HCT116 (cell line): ENCODE results near the gene ATG9A. TPM values are rescaled to one million over a fixed set of nuclear protein-coding genes. Genes with fewer than 3 reads are reported as not detected.

Experiments used
- ATAC-seq: fragments of 200-7000 bp; cut with Tn5 transposase; 2 replicates; pipeline ENCODE4 v1.9.1; 2020; ENCODE audit warnings: mild to moderate bottlenecking, moderate library complexity
- BruUV-seq: library from RNA; stranded (reverse); fragments of 400-500 nt; replicated peaks from 2 replicates; lab custom pipeline; 2021; lab: Mats Ljungman, UMichigan
- CTCF ChIA-PET: fragments of 300-600 bp; sonication (Branson Sonifier 250); formaldehyde crosslinking; loops from one replicate; lab custom pipeline; 2021; ENCODE audit warnings: antibody characterized with exemption; lab: Charles Lee
- POLR2A ChIA-PET: fragments of 300-600, 350-600 bp; sonication (Branson Sonifier 250); formaldehyde crosslinking; loops from one replicate; lab custom pipeline; 2021; ENCODE audit warnings: antibody characterized with exemption; lab: Charles Lee
- RAD21 ChIA-PET, 2 experiments: fragments of 300-600 bp; sonication (Branson Sonifier 250); formaldehyde crosslinking; loops; one replicate each; lab custom pipeline; 2023; ENCODE audit warnings: low total read pairs in 2 of 2; ENCODE audit not compliant: uncharacterized antibody in 2 of 2, unreplicated experiment in 2 of 2, low non-redundant PET in 1 of 2; lab: Charles Lee
- DNase-seq: peaks from one replicate; pipeline ENCODE4 v3.0.0-alpha.2; 2010; ENCODE audit warnings: low read depth, low spot score
- H2AFZ ChIP-seq: fragments of 200-600 bp; shearing (Covaris generic), sonication (generic); 2 replicates; pipeline ENCODE4 v1.6.1; 2017; ENCODE audit warnings: low read depth, mixed run types, mixed read lengths, antibody characterized with exemption, low read length; ENCODE audit not compliant: poor library complexity, severe bottlenecking
- H3K27ac ChIP-seq: 2 replicates; pipeline ENCODE4 v1.5.1; 2012; ENCODE audit warnings: low read depth, low read length
- H3K27me3 ChIP-seq: fragments of 200-600 bp; sonication (generic); 2 replicates; pipeline ENCODE4 v1.6.1; 2016; ENCODE audit warnings: mixed run types, low read length, mixed read lengths; ENCODE audit not compliant: insufficient read depth
- H3K36me3 ChIP-seq, 2 experiments: fragments of 200-500 bp in 1 of 2; fragments of 200-600 bp in 1 of 2; sonication (Bioruptor generic) in 1 of 2; sonication (generic) in 1 of 2; 2 replicates each; pipeline versions ENCODE4 v1.5.1 to v1.6.1; 2014 to 2016; ENCODE audit warnings: low read length in 2 of 2, inconsistent platforms in 1 of 2, mixed read lengths in 1 of 2, mixed run types in 1 of 2; ENCODE audit not compliant: insufficient read depth in 2 of 2, control insufficient read depth in 1 of 2
- H3K4me1 ChIP-seq, 2 experiments: fragments of 200-600 bp in 1 of 2; sonication (generic) in 1 of 2; 2 replicates each; pipeline versions ENCODE4 v1.5.1 to v1.6.1; 2012 to 2017; ENCODE audit warnings: low read length in 2 of 2, inconsistent platforms in 1 of 2, mild to moderate bottlenecking in 1 of 2, mixed read lengths in 1 of 2, mixed run types in 1 of 2, moderate library complexity in 1 of 2; ENCODE audit not compliant: insufficient read depth in 2 of 2, control insufficient read depth in 1 of 2
- H3K4me2 ChIP-seq: fragments of 200-600 bp; sonication (generic); 2 replicates; pipeline ENCODE4 v1.6.1; 2017; ENCODE audit warnings: mixed run types, low read length, mixed read lengths
- H3K4me3 ChIP-seq, 2 experiments: fragments of 200-600 bp in 1 of 2; sonication (generic) in 1 of 2; replicated peaks in 1 of 2; 2 replicates each; pipeline ENCODE4 v1.5.1; 2011 to 2016; ENCODE audit warnings: low read length in 2 of 2, control low read depth in 1 of 2, low read depth in 1 of 2, mild to moderate bottlenecking in 1 of 2, mixed read lengths in 1 of 2, mixed run types in 1 of 2
- H3K79me2 ChIP-seq: fragments of 200-600 bp; sonication (generic); 2 replicates; pipeline ENCODE4 v1.6.1; 2017; ENCODE audit warnings: mild to moderate bottlenecking, mixed run types, low read length, moderate library complexity, mixed read lengths; ENCODE audit not compliant: insufficient read depth
- H3K9ac ChIP-seq: fragments of 200-600 bp; sonication (generic); 2 replicates; pipeline ENCODE4 v1.6.1; 2016; ENCODE audit warnings: low read length, mixed read lengths
- H3K9me2 ChIP-seq: fragments of 200-600 bp; sonication (generic), shearing (Covaris generic); 2 replicates; pipeline ENCODE4 v1.6.1; 2017; ENCODE audit warnings: mixed run types, mild to moderate bottlenecking, moderate library complexity; ENCODE audit not compliant: insufficient read depth
- H3K9me3 ChIP-seq, 2 experiments: fragments of 200-500 bp in 1 of 2; fragments of 200-600 bp in 1 of 2; sonication (Bioruptor generic) in 1 of 2; sonication (generic) in 1 of 2; 2 replicates each; pipeline ENCODE4 v1.6.1; 2014 to 2017; ENCODE audit warnings: low read length in 2 of 2, mixed read lengths in 2 of 2, inconsistent platforms in 1 of 2, low read depth in 1 of 2, mild to moderate bottlenecking in 1 of 2, mixed run types in 1 of 2, moderate library complexity in 1 of 2; ENCODE audit not compliant: control insufficient read depth in 1 of 2, insufficient read depth in 1 of 2
- H4K20me1 ChIP-seq: fragments of 200-600 bp; sonication (generic), shearing (Covaris generic); 2 replicates; pipeline ENCODE4 v1.6.1; 2017; ENCODE audit warnings: mixed run types, mild to moderate bottlenecking, moderate library complexity; ENCODE audit not compliant: insufficient read depth
- CTCF ChIP-seq, 3 experiments: fragments of 200-600 bp in 1 of 3; sonication (generic) in 1 of 3; IDR thresholded peaks in 2 of 3; conservative IDR thresholded peaks in 1 of 3; 2 replicates each; pipeline ENCODE4 v1.5.1; 2012 to 2017; ENCODE audit warnings: low read depth in 2 of 3, low read length in 2 of 3, antibody characterized with exemption in 1 of 3, borderline replicate concordance in 1 of 3, control low read depth in 1 of 3, mild to moderate bottlenecking in 1 of 3, mixed read lengths in 1 of 3, mixed run types in 1 of 3, moderate library complexity in 1 of 3; ENCODE audit not compliant: insufficient read depth in 1 of 3
- EGR1 ChIP-seq: IDR thresholded peaks from 2 replicates; pipeline ENCODE4 v1.6.1; 2012; ENCODE audit warnings: low read depth
- EZH2 ChIP-seq: fragments of 200-600 bp; sonication (generic); IDR thresholded peaks from 2 replicates; pipeline ENCODE4 v1.6.1; 2017; ENCODE audit warnings: antibody characterized with exemption, mixed run types
- FOSL1 ChIP-seq: IDR thresholded peaks from 2 replicates; pipeline ENCODE4 v1.6.1; 2012; ENCODE audit warnings: low read depth
- JUND ChIP-seq: IDR thresholded peaks from 2 replicates; pipeline ENCODE4 v1.6.1; 2012
- POLR2A ChIP-seq: IDR thresholded peaks from 2 replicates; pipeline ENCODE4 v1.7.0; 2011; ENCODE audit warnings: borderline replicate concordance; ENCODE audit not compliant: insufficient read depth, insufficient read length; ENCODE audit errors: extremely low read depth
- RAD21 ChIP-seq: IDR thresholded peaks from 2 replicates; pipeline ENCODE4 v1.6.1; 2012; ENCODE audit warnings: low read depth, mild to moderate bottlenecking
- REST ChIP-seq: IDR thresholded peaks from 2 replicates; pipeline ENCODE4 v1.6.1; 2012; ENCODE audit warnings: low read depth
- SIN3A ChIP-seq: IDR thresholded peaks from 2 replicates; pipeline ENCODE4 v1.6.1; 2012; ENCODE audit warnings: low read depth
- SP1 ChIP-seq: IDR thresholded peaks from 2 replicates; pipeline ENCODE4 v1.6.1; 2012; ENCODE audit warnings: low read depth
- SRF ChIP-seq: IDR thresholded peaks from 2 replicates; pipeline ENCODE4 v1.6.1; 2012; ENCODE audit warnings: low read depth
- TCF7L2 ChIP-seq: IDR thresholded peaks from 2 replicates; pipeline ENCODE4 v1.7.0; 2011; ENCODE audit warnings: borderline replicate concordance, inconsistent platforms; ENCODE audit not compliant: insufficient read depth, insufficient read length; ENCODE audit errors: extremely low read depth
- YY1 ChIP-seq: IDR thresholded peaks from 2 replicates; pipeline ENCODE4 v1.6.1; 2011; ENCODE audit warnings: low read length, low read depth, moderate library complexity, mild to moderate bottlenecking; ENCODE audit not compliant: insufficient replicate concordance; ENCODE audit errors: extremely low read depth
- ZFX ChIP-seq: fragments of 450-650 bp; IDR thresholded peaks from 2 replicates; pipeline ENCODE4 v1.6.1; 2017
- ZNF274 ChIP-seq: fragments of 200-500 bp; sonication (Bioruptor generic); IDR thresholded peaks from 2 replicates; pipeline ENCODE4 v1.6.1; 2014; ENCODE audit warnings: mild to moderate bottlenecking, low read depth, low read length, inconsistent platforms
- intact Hi-C: fragments of 100-400 bp; cut with micrococcal nuclease; formaldehyde crosslinking; loops from 2 replicates; pipeline ENCODE4 v1.10.0; 2022
- total RNA-seq: library from RNA; stranded (reverse); gene quantifications from one replicate; pipeline ENCODE4 v1.2.1, GENCODE V29; 2021; ENCODE audit not compliant: unreplicated experiment
- TF ChIP-seq, protein P1 (sequence below): IDR thresholded peaks from 2 replicates; pipeline ENCODE4 v1.6.1; 2011; ENCODE audit warnings: mild to moderate bottlenecking, low read length, moderate library complexity; ENCODE audit not compliant: insufficient replicate concordance; ENCODE audit errors: extremely low read depth
- TF ChIP-seq, protein P2 (sequence below): IDR thresholded peaks from 2 replicates; pipeline ENCODE4 v1.6.1; 2012
- TF ChIP-seq, protein P3 (sequence below): IDR thresholded peaks from 2 replicates; pipeline ENCODE4 v1.6.1; 2012

ATG9A gene
- total RNA-seq, 1 experiment from 2014 or later, result 51.8 TPM

GRCh38 chr2:219206328-219207133, 22.9 kb downstream of the ATG9A start, which contains the start of gene ZFAND2B:
Gene ZFAND2B (plus strand): TSS chr2:219206782. CDS start chr2:219206988, 206 bp downstream.
- DNase-seq (peak; percentile 78), ATAC-seq (peak; percentile 97)
- no peak within 1 kb of the TSS for H2AFZ ChIP-seq
- peak within 1 kb of the TSS; percentile 94 for H3K4me2 ChIP-seq
- RAD21 ChIA-PET, result interaction anchor here in 1 of 2 experiments (0.6 kb wide), 1 partner anchor 9 kb away, joined by 9 read pairs; no protein-coding TSS in a partner anchor
- no peaks in the 10 kb centered on the region for H4K20me1 ChIP-seq
- CTCF ChIA-PET, result interaction anchor here (1.1 to 1.7 kb wide), 4 partner anchors 9 to 88 kb away, joined by 3 to 6 read pairs (median 4); partner anchors contain the start of gene ABCB6
- H3K9ac ChIP-seq, result peak within 1 kb of the TSS; percentile 77
- H3K9me3 ChIP-seq, result peaks cover 0 to 9% of the 10 kb centered on the region in 2 experiments; a peak in 2 of 4 replicates
- intact Hi-C loops, result loop anchor here (2.0 kb wide), 1 partner anchor 30 kb away; the partner anchor contains the start of gene CNPPD1
- TSS peak; percentile 92 for BruUV-seq
- H3K27ac ChIP-seq, result peak within 1 kb of the TSS; percentile 68
- no peaks in the 10 kb centered on the region for H3K79me2 ChIP-seq
- H3K4me3 ChIP-seq, result peak within 1 kb of the TSS; percentile 67
- H3K9me2 ChIP-seq, result no peaks in the 10 kb centered on the region
- peaks cover 11 to 17% of the 10 kb centered on the region in 2 experiments for H3K4me1 ChIP-seq
- POLR2A ChIA-PET, result interaction anchor here (0.8 to 2.2 kb wide), 6 partner anchors 10 to 43 kb away, joined by 3 to 18 read pairs (median 4); partner anchors contain the start of genes ANKZF1, ATG9A and CNPPD1
- H3K36me3 ChIP-seq, result peaks cover 10 to 13% of the 10 kb centered on the region in 2 experiments; a peak in 3 of 4 replicates
- no peaks in the 10 kb centered on the region for H3K27me3 ChIP-seq
- TF ChIP-seq, protein P1, sequence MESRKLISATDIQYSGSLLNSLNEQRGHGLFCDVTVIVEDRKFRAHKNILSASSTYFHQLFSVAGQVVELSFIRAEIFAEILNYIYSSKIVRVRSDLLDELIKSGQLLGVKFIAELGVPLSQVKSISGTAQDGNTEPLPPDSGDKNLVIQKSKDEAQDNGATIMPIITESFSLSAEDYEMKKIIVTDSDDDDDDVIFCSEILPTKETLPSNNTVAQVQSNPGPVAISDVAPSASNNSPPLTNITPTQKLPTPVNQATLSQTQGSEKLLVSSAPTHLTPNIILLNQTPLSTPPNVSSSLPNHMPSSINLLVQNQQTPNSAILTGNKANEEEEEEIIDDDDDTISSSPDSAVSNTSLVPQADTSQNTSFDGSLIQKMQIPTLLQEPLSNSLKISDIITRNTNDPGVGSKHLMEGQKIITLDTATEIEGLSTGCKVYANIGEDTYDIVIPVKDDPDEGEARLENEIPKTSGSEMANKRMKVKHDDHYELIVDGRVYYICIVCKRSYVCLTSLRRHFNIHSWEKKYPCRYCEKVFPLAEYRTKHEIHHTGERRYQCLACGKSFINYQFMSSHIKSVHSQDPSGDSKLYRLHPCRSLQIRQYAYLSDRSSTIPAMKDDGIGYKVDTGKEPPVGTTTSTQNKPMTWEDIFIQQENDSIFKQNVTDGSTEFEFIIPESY, result no peak
- TF ChIP-seq SRF (no peak), ZFX (no peak), TCF7L2 (peak; percentile 35), SIN3A (peak; percentile 93), SP1 (peak; percentile 50), FOSL1 (no peak), RAD21 (no peak), POLR2A (peak; percentile 94), JUND (no peak), ZNF274 (no peak), REST (no peak), EGR1 (no peak), EZH2 (no peak), YY1 (no peak), CTCF (IDR thresholded peaks at IDR 0.05 in 2 of 3, conservative IDR thresholded peaks at IDR 0.05 in 1 of 3; ENCODE audit: borderline replicate concordance in 1 of 3, insufficient read depth in 1 of 3, low read depth in 2 of 3, low read length in 2 of 3) (no peak; a peak in 1 of 6 replicates)
- TF ChIP-seq, protein P2, sequence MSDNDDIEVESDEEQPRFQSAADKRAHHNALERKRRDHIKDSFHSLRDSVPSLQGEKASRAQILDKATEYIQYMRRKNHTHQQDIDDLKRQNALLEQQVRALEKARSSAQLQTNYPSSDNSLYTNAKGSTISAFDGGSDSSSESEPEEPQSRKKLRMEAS, result peak; percentile 70
- TF ChIP-seq, protein P3, sequence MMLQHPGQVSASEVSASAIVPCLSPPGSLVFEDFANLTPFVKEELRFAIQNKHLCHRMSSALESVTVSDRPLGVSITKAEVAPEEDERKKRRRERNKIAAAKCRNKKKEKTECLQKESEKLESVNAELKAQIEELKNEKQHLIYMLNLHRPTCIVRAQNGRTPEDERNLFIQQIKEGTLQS, result no peak
